Activated CD4-positive, alpha-beta T cell treated with anti-CD3 and anti-CD28 coated beads, Interleukin-2, Interleukin-6, amounts not matched to agents 100 ng/mL and 50 ng/mL, durations not matched to agents 16 hours and 8 hours (primary cell): ENCODE data around the gene PHKG2.

Experiments
- DNase-seq: peaks from one replicate; pipeline ENCODE4 v3.0.0-alpha.2; 2020

The PHKG2 gene

DNA sequence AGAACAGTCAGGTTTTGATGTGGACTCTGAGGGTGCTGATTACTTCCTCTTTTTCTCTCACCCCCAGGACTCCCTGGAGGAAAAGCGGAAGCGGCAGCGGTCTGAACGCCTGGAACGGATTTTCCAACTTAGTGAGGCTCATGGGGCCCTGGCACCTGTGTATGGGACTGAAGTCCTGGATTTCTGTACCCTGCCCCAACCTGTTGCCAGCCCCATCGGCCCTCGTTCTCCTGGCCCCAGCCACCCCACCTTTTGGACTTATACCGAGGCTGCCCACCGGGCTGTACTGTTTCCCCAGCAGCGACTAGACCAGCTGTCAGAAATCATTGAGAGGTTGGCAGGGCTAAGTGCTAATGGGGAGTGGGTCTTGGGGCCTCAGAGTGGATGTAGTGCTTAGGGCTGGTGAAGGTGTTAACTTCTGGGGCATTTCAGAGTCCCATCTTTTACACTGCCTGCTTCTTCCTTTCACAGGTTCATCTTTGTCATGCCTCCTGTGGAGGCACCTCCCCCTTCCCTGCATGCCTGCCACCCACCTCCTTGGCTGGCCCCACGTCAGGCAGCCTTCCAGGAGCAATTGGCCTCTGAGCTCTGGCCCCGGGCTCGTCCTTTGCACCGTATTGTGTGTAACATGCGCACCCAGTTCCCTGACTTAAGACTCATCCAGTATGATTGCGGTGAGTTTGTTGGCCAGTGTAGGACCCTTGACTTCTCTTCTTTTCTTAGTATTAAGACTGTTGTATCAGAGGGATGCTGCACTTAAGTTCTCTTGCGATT lies 19.1 kb upstream of the PHKG2 start:
- no peak for DNase-seq

DNA sequence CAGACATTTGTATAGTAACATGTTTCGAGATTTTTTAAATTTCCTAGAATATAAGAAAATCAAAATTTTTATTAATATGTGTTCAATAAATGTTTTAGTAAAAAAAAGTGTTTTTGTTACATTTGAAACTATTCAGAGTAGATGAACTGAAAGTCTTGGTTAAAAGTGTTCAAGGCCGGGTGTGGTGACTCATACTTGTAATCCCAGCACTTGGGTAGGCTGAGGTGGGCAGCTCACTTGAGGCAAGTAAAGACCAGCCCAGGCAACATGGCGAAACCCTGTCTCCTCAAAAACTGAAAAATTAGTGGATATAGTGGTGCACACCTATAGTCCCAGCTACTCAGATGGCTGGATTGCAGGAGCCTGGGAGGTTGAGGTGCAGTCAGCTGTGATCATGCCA lies 16.8 kb upstream of the PHKG2 start:
- DNase-seq, result peak; percentile 21

DNA sequence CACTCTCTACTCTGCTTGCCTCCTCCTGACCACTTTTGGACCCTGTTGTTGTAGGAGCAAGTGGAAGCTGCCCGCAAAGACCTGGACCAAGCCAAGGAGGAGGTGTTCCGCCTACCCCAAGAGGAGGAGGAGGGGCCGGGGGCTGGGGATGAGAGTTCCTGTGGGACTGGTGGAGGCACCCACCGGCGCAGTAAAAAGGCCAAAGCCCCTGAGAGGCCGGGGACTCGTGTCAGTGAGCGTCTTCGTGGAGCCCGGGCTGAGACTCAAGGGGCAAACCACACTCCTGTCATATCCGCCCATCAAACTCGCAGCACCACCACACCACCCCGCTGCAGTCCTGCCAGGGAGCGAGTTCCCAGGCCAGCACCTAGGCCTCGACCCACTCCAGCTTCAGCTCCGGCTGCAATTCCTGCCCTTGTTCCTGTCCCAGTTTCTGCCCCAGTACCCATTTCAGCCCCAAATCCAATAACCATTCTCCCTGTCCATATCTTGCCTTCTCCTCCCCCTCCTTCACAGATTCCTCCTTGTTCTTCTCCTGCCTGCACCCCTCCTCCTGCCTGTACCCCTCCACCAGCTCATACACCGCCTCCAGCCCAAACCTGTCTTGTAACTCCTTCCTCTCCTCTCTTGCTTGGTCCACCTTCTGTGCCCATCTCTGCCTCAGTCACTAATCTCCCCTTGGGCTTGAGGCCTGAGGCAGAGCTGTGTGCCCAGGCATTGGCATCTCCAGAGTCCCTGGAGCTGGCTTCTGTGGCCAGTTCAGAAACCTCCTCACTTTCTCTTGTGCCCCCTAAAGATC lies 11.0 kb upstream of the PHKG2 start:
- no peak for DNase-seq

DNA sequence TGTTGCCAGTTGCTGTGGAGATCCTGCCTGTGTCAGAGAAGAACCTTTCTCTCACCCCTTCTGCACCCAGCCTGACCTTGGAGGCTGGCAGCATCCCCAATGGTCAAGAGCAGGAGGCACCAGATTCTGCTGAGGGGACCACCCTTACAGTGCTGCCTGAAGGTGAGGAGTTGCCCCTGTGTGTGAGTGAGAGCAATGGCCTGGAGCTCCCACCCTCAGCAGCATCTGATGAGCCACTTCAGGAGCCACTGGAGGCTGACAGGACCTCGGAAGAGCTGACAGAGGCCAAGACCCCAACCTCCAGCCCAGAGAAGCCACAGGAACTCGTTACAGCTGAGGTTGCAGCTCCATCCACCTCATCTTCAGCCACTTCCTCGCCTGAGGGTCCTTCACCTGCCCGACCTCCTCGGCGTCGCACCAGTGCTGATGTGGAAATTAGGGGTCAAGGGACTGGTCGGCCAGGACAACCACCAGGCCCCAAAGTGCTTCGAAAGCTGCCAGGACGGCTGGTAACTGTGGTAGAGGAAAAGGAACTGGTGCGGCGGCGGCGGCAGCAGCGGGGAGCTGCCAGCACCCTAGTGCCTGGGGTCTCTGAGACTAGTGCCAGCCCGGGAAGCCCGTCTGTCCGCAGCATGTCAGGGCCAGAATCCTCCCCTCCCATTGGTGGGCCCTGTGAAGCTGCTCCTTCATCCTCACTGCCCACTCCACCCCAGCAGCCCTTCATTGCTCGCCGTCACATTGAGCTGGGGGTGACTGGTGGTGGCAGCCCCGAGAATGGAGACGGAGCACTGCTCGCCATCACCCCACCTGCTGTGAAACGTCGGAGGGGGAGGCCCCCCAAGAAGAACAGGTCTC lies 10.2 kb upstream of the PHKG2 start:
- DNase-seq, result no peak

- DNase-seq, result no peak
Measured at GRCh38 chr16:30738984-30739951, 9.0 kb upstream of the PHKG2 start.

DNA sequence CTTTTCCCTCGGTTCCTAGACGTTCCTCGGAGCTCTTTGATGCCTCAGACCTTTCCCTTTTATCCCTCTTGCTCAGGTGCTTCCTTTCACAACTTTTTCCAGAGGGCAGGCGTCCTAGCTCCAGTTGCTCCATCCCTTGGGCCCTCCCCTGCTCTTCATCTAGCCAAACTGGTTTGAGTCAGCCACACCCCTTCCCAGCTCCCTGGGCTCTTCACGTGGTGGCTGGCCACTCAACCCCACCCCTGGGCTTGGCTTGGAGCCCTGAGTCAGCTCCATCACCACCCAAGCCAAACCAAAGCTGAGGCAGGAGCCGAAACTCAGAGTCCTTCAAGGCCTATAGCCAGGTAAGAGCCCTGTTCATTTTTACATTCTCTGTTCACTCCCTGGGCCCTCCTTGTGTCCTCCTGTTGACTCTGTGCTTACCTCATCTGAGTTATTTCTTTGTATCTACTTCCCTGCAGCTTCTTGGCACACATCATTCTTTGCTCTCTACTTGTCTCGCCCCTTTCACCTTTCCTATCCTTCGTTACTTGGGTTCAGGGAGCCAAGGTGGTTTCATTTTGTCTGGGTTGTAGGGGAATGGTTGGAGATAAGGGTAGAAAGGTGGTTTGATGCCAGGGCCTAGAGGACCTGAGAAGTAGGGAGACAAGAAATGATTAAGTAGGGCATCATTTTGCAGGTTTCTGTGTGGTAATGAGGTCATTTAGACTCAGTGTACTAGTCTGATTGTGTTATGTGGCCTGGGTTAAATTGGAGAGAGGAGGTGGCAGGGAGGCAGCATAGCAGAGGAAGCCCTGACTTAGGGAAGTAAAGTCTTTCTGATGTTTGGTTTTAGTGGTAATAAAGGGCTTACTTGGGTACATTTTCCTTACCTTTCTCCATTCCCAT lies 7.6 kb upstream of the PHKG2 start:
- peak; percentile 12 for DNase-seq

GRCh38 chr16:30741461-30741914 lies 6.7 kb upstream of the PHKG2 start:
- no peak for DNase-seq

- DNase-seq, result no peak
Measured at GRCh38 chr16:30743716-30744115, 4.5 kb upstream of the PHKG2 start.

DNA sequence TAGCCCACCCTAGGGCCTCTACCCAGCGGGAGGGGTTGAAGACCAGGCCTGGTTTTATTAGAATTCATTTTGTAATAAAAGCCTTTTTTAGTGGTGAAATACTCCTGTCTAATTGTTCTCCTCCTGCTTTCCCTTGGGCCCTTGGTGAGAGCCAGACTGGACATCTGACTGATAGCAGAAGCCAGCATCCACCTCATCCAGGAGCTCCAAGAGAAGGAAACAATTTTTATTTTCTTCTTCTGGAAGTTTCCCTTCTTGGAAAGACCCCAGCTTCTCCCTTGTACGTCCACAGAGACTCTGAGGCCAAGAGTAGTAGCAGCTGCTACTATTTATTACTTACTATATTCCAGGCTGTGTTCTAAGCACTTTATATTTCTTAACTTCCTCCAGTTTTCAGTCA lies 4.0 kb upstream of the PHKG2 start:
- no peak for DNase-seq

DNA sequence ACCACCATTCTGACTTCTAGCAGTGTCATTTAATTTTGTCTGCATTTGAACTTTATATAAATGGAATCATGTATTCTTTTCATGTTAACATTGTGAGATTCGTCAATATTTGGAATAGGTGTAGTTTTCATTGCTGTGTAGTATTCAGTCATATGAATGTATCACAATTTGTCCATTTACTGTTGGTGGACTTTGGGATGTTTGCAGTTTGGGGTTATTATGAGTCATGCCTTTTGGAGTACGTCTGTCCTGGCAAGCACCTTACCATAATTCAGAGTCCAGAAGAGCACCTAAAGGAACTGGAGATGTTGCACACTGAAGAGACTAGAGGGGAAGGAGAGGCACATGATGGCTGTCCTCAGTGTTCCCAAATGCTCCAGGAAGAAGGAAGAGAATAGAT lies 3.1 kb upstream of the PHKG2 start:
- no peak for DNase-seq

DNA sequence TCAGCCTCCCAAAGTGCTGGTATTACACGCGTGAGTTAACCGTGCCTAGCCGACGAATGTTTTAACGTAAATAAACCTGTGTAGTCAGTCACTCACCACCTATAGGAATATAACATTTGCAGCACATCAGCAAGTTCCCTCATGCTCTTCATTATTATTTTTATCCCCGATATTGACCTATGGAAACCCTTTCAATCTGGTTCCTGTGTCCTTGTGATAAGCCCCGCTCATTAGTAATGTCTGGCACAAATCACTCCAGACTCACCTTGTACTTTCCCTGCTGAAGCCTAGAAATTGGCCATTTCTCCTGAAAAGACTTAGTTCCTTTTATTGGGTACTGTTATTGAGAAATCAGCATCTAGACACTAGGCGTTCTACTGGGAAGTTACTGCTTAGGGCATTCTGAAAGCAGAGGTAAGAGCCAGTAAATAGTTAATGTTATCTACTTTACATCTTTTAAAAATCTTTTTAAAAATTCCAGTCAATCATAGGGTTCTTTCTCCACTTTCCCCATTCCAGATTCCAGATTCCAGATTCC lies 1.5 kb upstream of the PHKG2 start:
- DNase-seq, result no peak

DNA sequence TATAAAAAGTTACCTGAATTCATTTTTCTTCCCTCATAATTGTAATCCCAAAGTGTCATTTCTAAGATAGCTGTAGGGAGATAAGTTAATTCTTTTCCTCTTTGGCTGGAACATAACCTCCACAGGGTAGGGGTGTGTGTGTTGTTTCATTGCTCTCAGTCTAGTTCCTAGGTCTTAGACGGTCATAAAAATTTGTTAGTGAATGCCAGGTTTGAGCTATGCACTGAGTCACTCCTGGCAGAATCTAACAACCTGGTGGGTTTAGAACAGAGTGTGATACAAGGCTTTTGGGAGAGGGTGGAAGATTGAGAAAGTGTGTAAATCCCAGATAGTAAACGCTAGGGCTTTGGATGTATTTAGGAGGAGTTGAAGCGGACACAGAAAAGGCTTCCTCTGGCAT lies 894 bp upstream of the PHKG2 start:
- no peak for DNase-seq

- peak; percentile 37 for DNase-seq
Measured at GRCh38 chr16:30748634-30749445, 615 bp downstream of the PHKG2 start.

- DNase-seq, result no peak
Measured at GRCh38 chr16:30750201-30750600, 2.0 kb downstream of the PHKG2 start.

- no peak for DNase-seq
Measured at GRCh38 chr16:30750876-30751465, 2.7 kb downstream of the PHKG2 start.

DNA sequence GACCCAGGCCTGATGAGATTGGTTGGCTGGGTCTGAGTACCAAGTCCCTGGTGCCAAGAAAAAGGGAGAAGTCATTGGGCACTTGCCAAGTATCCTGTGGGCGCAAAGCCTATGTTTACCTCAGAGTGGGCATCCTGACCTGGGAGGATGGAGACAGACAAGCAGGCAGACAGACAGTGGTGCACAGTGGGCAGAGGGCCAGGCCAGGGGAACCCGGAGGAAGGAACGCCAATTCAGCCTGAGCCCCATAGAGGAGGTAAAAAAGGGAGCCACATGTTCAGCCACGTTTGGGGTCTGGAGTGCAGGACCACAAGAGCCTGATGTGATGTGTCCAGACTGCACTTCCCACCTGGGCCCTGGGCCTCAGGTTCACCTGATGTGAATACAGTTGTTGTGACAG lies 5.4 kb downstream of the PHKG2 start:
- no peak for DNase-seq

GRCh38 chr16:30755955-30756780 lies 7.9 kb downstream of the PHKG2 start:
- DNase-seq, result no peak

DNA sequence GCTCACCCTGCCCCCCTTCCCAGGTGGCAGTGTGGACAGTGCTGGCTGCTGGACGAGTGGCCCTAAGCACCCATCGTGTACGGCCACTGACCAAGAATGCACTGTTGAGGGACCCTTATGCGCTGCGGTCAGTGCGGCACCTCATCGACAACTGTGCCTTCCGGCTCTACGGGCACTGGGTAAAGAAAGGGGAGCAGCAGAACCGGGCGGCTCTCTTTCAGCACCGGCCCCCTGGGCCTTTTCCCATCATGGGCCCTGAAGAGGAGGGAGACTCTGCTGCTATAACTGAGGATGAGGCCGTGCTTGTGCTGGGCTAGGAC lies 8.5 kb downstream of the PHKG2 start:
- DNase-seq, result no peak

GRCh38 chr16:30757316-30757715 lies 9.1 kb downstream of the PHKG2 start:
- DNase-seq, result no peak
